Measurements from ENCODE around the gene BCDIN3D. TPM values are rescaled to one million over a fixed set of nuclear protein-coding genes. Genes with fewer than 3 reads are reported as not detected.

The BCDIN3D gene
- total and polyA plus RNA-seq, 2 of the 8 experiments (the other 6 are each of a cell fraction or from before 2014, with no cell fraction given), result 1.6 to 2.4 TPM

- no peak for TF ChIP-seq MAX (IDR thresholded peaks at IDR 0.05)
- no peak for TF ChIP-seq GABPA (IDR thresholded peaks at IDR 0.05; ENCODE audit: borderline replicate concordance, insufficient read depth, low read length)
- TF ChIP-seq SUZ12 (IDR thresholded peaks at IDR 0.05; ENCODE audit: low read length), result no peak
- TF ChIP-seq GTF2F1 (IDR thresholded peaks at IDR 0.05; ENCODE audit: borderline replicate concordance, low read depth, low read length), result no peak
- no peak for TF ChIP-seq SIX5 (IDR thresholded peaks at IDR 0.05; ENCODE audit: low read depth, low read length)
- no peak for TF ChIP-seq TAF7 (optimal IDR thresholded peaks at IDR 0.05; ENCODE audit: borderline replicate concordance, low read depth, low read length)
- no peak for TF ChIP-seq E2F6 (IDR thresholded peaks at IDR 0.05)
- TF ChIP-seq POU5F1 (IDR thresholded peaks at IDR 0.05; ENCODE audit: low read depth, low read length), result no peak
- TF ChIP-seq SAP30 (IDR thresholded peaks at IDR 0.05; ENCODE audit: insufficient read depth, insufficient replicate concordance, low read length), result no peak
- TF ChIP-seq SP4 (IDR thresholded peaks at IDR 0.05; ENCODE audit: low read length), result no peak
Observed at GRCh38 chr12:49807991-49808580, 34.8 kb downstream of the BCDIN3D start (continued).

Measured in H1 (cell line).